ENCODE results near the gene MSGN1. TPM values are rescaled to one million over a fixed set of nuclear protein-coding genes. Genes with fewer than 3 reads are reported as not detected.

MSGN1 gene
- total RNA-seq, 1 donor, result not detected

DNA sequence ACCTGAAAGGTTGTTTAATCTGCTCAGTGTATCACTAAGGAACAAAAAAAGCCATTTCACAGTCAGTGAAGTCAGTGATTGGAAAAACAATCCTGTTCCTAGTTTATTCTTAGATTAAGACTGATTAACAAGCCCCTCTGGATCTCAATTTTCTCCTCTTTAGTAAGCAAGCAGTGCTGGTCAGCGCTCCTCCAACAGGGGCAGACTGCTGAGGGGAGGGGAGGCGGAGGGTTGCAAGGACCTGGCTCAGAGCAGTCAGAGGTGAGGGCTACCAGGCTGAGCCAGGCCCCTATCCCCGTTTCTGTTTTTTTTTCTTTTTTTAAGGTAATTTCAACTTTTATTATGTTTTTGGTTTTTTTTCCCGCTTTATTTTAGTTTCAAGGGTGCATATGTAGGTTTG lies 37.5 kb downstream of the MSGN1 start:
- no peak overlapping the region for H3K4me3 ChIP-seq (ENCODE audit: low read depth, low read length)
- DNase-seq (ENCODE audit: low read depth), result no peak
- TF ChIP-seq, protein P1, sequence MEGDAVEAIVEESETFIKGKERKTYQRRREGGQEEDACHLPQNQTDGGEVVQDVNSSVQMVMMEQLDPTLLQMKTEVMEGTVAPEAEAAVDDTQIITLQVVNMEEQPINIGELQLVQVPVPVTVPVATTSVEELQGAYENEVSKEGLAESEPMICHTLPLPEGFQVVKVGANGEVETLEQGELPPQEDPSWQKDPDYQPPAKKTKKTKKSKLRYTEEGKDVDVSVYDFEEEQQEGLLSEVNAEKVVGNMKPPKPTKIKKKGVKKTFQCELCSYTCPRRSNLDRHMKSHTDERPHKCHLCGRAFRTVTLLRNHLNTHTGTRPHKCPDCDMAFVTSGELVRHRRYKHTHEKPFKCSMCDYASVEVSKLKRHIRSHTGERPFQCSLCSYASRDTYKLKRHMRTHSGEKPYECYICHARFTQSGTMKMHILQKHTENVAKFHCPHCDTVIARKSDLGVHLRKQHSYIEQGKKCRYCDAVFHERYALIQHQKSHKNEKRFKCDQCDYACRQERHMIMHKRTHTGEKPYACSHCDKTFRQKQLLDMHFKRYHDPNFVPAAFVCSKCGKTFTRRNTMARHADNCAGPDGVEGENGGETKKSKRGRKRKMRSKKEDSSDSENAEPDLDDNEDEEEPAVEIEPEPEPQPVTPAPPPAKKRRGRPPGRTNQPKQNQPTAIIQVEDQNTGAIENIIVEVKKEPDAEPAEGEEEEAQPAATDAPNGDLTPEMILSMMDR (IDR thresholded peaks at IDR 0.05; ENCODE audit: insufficient read depth, low read length), result no peak

DNA sequence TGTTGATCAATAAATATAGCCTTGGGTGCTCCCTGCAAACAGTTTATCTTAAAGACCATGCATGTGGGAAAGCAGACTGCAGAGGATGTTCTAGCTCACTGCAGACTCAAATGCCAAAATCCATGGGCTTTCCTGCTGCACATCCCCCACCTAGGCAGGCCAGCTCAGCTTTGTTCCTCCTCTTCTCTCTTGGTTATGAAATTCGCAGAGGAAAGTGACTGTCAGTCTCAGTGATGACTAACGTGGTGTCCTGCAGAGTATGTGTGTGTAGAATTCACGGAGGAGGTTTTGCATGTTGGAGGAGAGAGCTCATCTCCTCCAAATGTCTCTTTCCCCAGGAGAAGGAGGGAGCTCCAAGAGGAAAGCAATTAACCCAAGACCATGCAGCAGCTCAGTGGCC lies 40.8 kb downstream of the MSGN1 start:
- TF ChIP-seq, protein P1 (IDR thresholded peaks at IDR 0.05; ENCODE audit: insufficient read depth, low read length), result no peak
- H3K4me3 ChIP-seq (ENCODE audit: low read depth, low read length), result no peak overlapping the region
- no peak for DNase-seq (ENCODE audit: low read depth)

DNA sequence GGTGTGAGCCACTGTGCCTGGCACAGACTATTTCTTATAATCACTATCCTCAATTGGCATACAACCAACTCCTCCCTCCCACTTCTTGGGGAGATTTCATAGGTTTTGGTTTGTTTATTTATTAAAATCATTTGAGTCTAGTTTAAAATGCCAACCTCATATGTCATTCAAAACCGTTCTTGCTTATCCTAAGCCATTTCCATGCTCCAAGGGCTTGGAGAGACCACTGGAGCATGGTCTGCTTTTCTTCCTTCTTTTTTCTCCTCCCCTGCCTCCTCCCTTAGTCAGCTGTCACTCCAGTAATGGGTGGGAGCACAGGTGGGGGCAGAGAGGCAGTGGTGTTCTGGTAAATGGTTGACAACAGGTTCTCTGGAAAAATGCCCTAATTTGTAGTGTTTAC lies 41.8 kb downstream of the MSGN1 start:
- H3K4me3 ChIP-seq (ENCODE audit: low read depth, low read length), result no peak overlapping the region
- DNase-seq (ENCODE audit: low read depth), result no peak
- TF ChIP-seq, protein P1 (IDR thresholded peaks at IDR 0.05; ENCODE audit: insufficient read depth, low read length), result no peak

DNA sequence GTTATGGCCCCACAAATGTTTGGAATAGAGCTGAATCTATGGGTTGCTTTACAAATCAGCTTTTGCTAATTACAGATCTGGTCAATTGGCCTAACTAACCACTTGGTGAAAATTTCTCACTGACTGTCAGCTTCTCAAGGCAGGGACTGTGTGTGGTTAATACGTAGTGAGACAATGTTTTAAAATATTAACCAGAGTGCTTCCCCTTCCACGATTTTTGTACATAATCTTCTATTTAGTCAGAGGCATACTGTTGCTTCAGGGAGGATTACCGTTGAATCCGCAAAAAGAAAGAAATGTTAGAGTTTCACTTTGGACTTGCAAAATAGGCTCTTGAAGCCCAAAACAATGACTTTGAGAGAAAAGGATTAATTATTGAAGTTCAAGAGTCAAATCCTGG lies 47.3 kb downstream of the MSGN1 start:
- no peak for DNase-seq (ENCODE audit: low read depth)
- H3K4me3 ChIP-seq (ENCODE audit: low read depth, low read length), result no peak overlapping the region
- TF ChIP-seq, protein P1 (IDR thresholded peaks at IDR 0.05; ENCODE audit: insufficient read depth, low read length), result no peak

DNA sequence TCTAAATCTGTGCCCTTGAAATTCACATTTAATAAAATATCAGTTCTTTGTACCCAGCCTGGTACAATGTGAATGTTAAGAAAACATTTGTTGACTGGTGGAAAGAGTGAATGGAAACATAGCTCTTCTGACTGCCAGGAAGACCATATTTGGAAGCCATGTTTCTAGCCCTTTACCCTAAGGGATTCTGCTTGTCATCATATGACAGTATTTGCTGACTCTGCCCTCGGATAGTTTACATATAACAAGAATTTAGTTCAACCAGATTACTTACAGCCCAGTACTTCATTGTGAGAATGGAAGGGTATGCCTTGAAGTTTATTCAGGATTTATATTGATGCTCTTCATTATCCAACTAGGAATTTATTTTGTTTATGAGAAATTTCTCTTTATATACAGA lies 48.4 kb downstream of the MSGN1 start:
- no peak overlapping the region for H3K4me3 ChIP-seq (ENCODE audit: low read depth, low read length)
- DNase-seq (ENCODE audit: low read depth), result no peak
- TF ChIP-seq, protein P1 (IDR thresholded peaks at IDR 0.05; ENCODE audit: insufficient read depth, low read length), result no peak

DNA sequence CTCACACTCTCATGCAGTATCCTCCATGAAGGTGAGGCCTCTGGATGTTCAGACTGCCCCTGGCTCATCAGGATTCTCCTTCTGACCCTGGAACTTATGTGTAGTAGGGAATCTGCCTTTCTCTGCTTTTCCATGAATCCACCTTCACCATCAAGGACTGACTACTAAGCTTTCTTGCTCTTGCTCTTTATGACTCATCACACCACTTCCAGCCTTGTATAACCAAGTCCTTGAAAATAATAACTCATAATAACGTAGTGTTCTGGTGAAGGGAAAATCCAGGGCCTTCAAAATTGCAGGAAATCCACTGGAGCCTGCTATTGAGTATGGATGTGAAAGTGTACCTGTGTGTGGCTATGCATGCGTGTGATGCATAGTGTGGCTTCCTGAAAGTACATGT lies 50.9 kb downstream of the MSGN1 start:
- TF ChIP-seq, protein P1 (IDR thresholded peaks at IDR 0.05; ENCODE audit: insufficient read depth, low read length), result no peak
- no peak for DNase-seq (ENCODE audit: low read depth)
- no peak overlapping the region for H3K4me3 ChIP-seq (ENCODE audit: low read depth, low read length)

Other genes with a start within 250 kb of the MSGN1 start
- gene SMC6, start 62.6 kb upstream of the MSGN1 start, total RNA-seq (ENCODE audit: low replicate concordance), result 31.0 and 44.1 TPM in 2 replicates
- 32.4 and 51.2 TPM in 2 replicates for gene GEN1, start 62.3 kb upstream of the MSGN1 start, total RNA-seq (ENCODE audit: low replicate concordance)
- gene KCNS3, start 62.2 kb downstream of the MSGN1 start, total RNA-seq (ENCODE audit: low replicate concordance), result 0.36 TPM in 1 of 2 replicates, not detected in the other

All from fibroblast of the aortic adventitia (primary cell).